Breast epithelium (tissue), 3 donors: ENCODE data around the gene MAPRE3.

Source experiments
- CTCF ChIP-seq, 3 donors: fragments of 450-650 bp; IDR thresholded peaks; one replicate each; pipeline ENCODE4 v1.5.1; 2016 to 2017; ENCODE audit warnings: antibody characterized with exemption in 3 of 3, mild to moderate bottlenecking in 3 of 3, moderate library complexity in 3 of 3
- POLR2A ChIP-seq: fragments of 450-650 bp; IDR thresholded peaks from one replicate; pipeline ENCODE4 v1.6.1; 2016; ENCODE audit warnings: antibody characterized with exemption, mild to moderate bottlenecking, moderate library complexity
- POLR2AphosphoS5 ChIP-seq, 3 donors: sonication (generic); formaldehyde crosslinking; IDR thresholded peaks; one replicate each; pipeline ENCODE4 v1.6.1; 2017; ENCODE audit warnings: antibody characterized with exemption in 3 of 3

GRCh38 chr2:27021253-27022049 lies 51.0 kb downstream of the MAPRE3 start:
- TF ChIP-seq CTCF (IDR thresholded peaks at IDR 0.05), result peak in 1 of 3 donors; percentile 22
- no peak for TF ChIP-seq POLR2A
- no peak for TF ChIP-seq POLR2AphosphoS5 (IDR thresholded peaks at IDR 0.05)
